Calu3 (cell line): ENCODE measurements around the gene IGF1R. TPM values are rescaled to one million over a fixed set of nuclear protein-coding genes. Genes with fewer than 3 reads are reported as not detected.

Experiments
- BruUV-seq: library from RNA; stranded (reverse); fragments of 400-500 nt; replicated peaks from 2 replicates; lab custom pipeline; 2021; lab: Mats Ljungman, UMichigan
- CTCF ChIA-PET: fragments of 300-600 bp; sonication (Branson Sonifier 250); formaldehyde crosslinking; loops from one replicate; lab custom pipeline; 2022; ENCODE audit warnings: antibody characterized with exemption; lab: Charles Lee
- DNase-seq: peaks from one replicate; pipeline ENCODE4 v3.0.0; 2022
- H3K27ac Mint-ChIP-seq: one replicate; pipeline ENCODE4 v1.8.0; 2022; ENCODE audit warnings: mixed read lengths; ENCODE audit not compliant: unreplicated experiment
- H3K27me3 Mint-ChIP-seq: one replicate; pipeline ENCODE4 v1.8.0; 2022; ENCODE audit warnings: mixed read lengths; ENCODE audit not compliant: unreplicated experiment
- H3K36me3 Mint-ChIP-seq: one replicate; pipeline ENCODE4 v1.8.0; 2022; ENCODE audit warnings: mild to moderate bottlenecking, moderate library complexity, mixed read lengths; ENCODE audit not compliant: insufficient read depth, unreplicated experiment
- H3K4me1 Mint-ChIP-seq: one replicate; pipeline ENCODE4 v1.8.0; 2022; ENCODE audit warnings: mild to moderate bottlenecking, low read depth, mixed read lengths; ENCODE audit not compliant: unreplicated experiment
- H3K4me3 Mint-ChIP-seq: one replicate; pipeline ENCODE4 v1.8.0; 2022; ENCODE audit warnings: mild to moderate bottlenecking, low read depth, moderate library complexity, mixed read lengths; ENCODE audit not compliant: unreplicated experiment
- H3K9me3 Mint-ChIP-seq: one replicate; pipeline ENCODE4 v1.8.0; 2022; ENCODE audit warnings: low read depth, mixed read lengths; ENCODE audit not compliant: unreplicated experiment
- intact Hi-C: fragments of 100-400 bp; cut with micrococcal nuclease; formaldehyde crosslinking; loops from one replicate; pipeline ENCODE4 v1.10.0; 2022; ENCODE audit not compliant: unreplicated experiment
- total RNA-seq: library from RNA; stranded (reverse); gene quantifications from 2 replicates; pipeline ENCODE4 v1.2.3, GENCODE V29; 2022
- TF ChIP-seq, protein P1 (sequence below): fragments of 200-600 bp; IDR thresholded peaks from one replicate; pipeline ENCODE4 v1.8.0; 2022; ENCODE audit warnings: antibody characterized with exemption; ENCODE audit not compliant: unreplicated experiment

IGF1R gene
- total RNA-seq, 1 experiment from 2014 or later = 73.9 TPM

DNA sequence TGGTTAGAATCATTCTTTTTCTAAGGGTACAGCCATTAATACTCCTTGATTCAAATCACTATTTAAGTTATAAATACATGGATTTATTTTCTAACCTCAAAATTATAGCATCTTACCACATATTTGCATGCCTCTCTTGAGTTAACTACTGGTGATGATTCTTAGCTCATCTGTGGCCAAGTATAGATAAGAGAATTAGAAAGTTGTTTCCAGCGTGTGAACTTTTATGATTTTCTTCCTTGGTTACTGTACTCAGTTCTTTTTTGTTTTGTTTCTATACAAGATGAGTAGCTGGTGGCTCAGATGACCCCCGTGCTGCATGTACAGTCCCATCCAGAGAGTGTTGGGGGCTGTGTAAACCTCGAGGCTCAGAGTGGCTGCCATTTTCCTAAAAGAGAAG, 124.6 kb downstream of the IGF1R start:
- DNase-seq = no peak
- no peaks in the 10 kb centered on the region for H3K27me3 Mint-ChIP-seq
- CTCF ChIA-PET = interaction anchor here (1.1 to 2.2 kb wide), 2 partner anchors 59 to 78 kb away, joined by 3 to 9 read pairs; no protein-coding TSS in a partner anchor
- no TSS peak for BruUV-seq
- H3K4me1 Mint-ChIP-seq = peaks cover 47% of the 10 kb centered on the region
- intact Hi-C loops = no loop called here
- H3K9me3 Mint-ChIP-seq = no peaks in the 10 kb centered on the region
- TF ChIP-seq, protein P1, sequence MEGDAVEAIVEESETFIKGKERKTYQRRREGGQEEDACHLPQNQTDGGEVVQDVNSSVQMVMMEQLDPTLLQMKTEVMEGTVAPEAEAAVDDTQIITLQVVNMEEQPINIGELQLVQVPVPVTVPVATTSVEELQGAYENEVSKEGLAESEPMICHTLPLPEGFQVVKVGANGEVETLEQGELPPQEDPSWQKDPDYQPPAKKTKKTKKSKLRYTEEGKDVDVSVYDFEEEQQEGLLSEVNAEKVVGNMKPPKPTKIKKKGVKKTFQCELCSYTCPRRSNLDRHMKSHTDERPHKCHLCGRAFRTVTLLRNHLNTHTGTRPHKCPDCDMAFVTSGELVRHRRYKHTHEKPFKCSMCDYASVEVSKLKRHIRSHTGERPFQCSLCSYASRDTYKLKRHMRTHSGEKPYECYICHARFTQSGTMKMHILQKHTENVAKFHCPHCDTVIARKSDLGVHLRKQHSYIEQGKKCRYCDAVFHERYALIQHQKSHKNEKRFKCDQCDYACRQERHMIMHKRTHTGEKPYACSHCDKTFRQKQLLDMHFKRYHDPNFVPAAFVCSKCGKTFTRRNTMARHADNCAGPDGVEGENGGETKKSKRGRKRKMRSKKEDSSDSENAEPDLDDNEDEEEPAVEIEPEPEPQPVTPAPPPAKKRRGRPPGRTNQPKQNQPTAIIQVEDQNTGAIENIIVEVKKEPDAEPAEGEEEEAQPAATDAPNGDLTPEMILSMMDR = no peak
- no peaks in the 10 kb centered on the region for H3K36me3 Mint-ChIP-seq
- no peak overlapping the region for H3K4me3 Mint-ChIP-seq
- no peak overlapping the region for H3K27ac Mint-ChIP-seq

DNA sequence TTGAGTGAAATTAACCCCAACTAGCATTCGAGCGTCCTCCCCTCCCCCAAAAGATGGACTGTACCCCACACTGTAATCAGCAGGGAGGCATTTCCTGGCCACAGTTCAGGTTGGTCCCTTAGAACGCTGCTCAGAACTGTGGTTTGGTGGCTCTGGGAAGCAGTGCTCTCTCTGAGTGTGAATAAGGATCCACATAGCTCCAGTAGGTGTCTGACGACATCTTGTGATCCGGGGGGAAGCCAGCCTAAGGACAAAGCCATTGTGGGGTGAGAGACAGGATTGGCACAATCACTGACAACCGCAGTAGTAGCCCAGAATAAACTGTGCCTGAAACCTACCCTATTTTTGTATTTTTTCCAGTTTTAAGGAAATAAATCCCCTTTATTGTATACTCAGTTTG, 125.3 kb downstream of the IGF1R start:
- no peak for DNase-seq
- no peaks in the 10 kb centered on the region for H3K9me3 Mint-ChIP-seq
- H3K27me3 Mint-ChIP-seq = no peaks in the 10 kb centered on the region
- no TSS peak for BruUV-seq
- no peak overlapping the region for H3K27ac Mint-ChIP-seq
- CTCF ChIA-PET = interaction anchor here (1.1 kb wide), 1 partner anchor 60 kb away, joined by 3 read pairs; no protein-coding TSS in a partner anchor
- H3K4me1 Mint-ChIP-seq = peaks cover 47% of the 10 kb centered on the region
- no peak overlapping the region for H3K4me3 Mint-ChIP-seq
- no peaks in the 10 kb centered on the region for H3K36me3 Mint-ChIP-seq
- intact Hi-C loops = no loop called here
- TF ChIP-seq, protein P1 = no peak

DNA sequence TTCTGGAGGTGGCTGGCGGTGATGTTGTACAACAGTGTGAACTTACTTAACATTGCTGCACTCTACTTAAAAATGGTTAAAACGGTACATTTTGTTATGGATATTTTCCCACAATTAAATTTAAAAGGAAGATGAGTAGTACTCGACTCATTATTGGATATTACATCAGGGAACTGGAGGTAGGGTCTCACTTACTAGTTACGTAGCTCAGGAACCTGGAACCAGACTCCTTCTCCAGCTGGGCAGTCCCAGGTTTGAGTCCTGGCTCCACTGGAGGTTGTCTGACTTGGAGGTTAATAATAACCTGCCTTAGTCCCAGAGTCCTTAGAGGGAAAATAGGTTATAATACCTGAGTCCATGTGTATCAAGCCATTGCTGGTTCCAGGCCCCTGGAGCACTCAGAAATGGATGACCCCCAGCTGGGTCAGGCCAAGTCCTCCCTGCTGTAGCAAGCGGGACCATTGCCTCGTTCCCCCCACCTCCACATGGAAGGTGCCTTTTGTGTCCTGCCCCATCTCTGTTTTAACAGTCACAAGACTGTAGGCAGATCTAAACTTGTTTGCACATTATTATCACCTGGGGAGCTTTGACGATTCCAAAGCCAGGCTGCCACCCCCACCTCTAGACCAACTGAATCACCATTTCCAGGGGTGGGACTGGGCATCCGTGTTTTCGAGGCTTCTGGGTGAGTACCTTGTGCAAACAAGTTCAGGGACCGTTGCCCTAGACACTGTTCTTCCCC, 126.6 kb downstream of the IGF1R start:
- Mint-ChIP-seq H3K4me3 (no peak overlapping the region), H3K27ac (no peak overlapping the region), H3K27me3 (no peaks in the 10 kb centered on the region), H3K4me1 (peaks cover 47% of the 10 kb centered on the region), H3K36me3 (no peaks in the 10 kb centered on the region), H3K9me3 (no peaks in the 10 kb centered on the region)
- no peak for DNase-seq
- intact Hi-C loops = loop anchor here (5.0 kb wide), 1 partner anchor 258 kb away; no protein-coding TSS in a partner anchor
- TF ChIP-seq, protein P1 = no peak
- BruUV-seq = no TSS peak
- CTCF ChIA-PET = no interaction called here

DNA sequence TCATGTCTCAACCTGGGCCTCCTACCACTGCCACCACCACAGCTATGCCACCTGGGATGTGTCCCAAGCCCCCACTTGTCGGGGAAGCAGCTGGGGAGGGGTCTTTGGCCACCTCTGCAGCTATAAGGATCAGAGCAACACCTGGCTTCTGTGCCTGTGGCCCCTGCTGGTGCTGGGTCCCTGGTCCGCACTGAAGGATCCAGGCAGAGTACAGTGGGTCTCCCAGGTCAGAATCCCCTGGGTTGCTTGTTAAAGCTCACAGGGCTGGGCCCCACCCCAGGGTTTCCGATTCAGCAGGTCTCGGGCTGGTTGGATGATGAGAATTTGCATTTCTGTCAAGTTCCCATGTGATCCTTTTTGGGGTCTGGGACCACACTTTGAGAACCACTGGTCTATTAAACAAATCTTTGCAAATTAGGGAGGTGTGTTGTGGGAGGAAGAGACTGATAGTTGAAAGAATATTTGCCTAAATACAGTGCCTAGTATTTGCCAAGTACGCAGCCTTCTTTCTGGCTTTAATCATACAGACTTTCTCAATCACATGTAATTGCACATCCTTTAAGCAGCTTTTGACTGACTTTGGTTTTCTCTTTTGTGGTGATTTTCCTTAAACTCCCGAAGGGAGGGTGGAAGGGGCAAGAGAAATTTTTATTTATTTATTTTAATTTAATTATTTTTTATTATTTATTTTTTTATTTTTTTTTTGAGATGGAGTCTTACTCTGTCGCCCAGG, 127.3 kb downstream of the IGF1R start:
- no peak overlapping the region for H3K27ac Mint-ChIP-seq
- BruUV-seq = no TSS peak
- CTCF ChIA-PET = no interaction called here
- H3K4me3 Mint-ChIP-seq = no peak overlapping the region
- H3K9me3 Mint-ChIP-seq = no peaks in the 10 kb centered on the region
- H3K36me3 Mint-ChIP-seq = no peaks in the 10 kb centered on the region
- H3K27me3 Mint-ChIP-seq = no peaks in the 10 kb centered on the region
- intact Hi-C loops = loop anchor here (5.0 kb wide), 1 partner anchor 258 kb away; no protein-coding TSS in a partner anchor
- H3K4me1 Mint-ChIP-seq = peaks cover 43% of the 10 kb centered on the region
- no peak for DNase-seq
- TF ChIP-seq, protein P1 = no peak
